HL-60 (cell line): Measurements from ENCODE around the gene URB2.

Experiments
- CTCF ChIP-seq: IDR thresholded peaks from one replicate; pipeline ENCODE4 v1.5.1; 2011; ENCODE audit warnings: low read length, control low read depth, inconsistent platforms; ENCODE audit not compliant: insufficient read depth
- POLR2AphosphoS5 ChIP-seq: IDR thresholded peaks from 2 replicates; pipeline ENCODE4 v1.6.1; 2012; ENCODE audit warnings: low read depth
- REST ChIP-seq: IDR thresholded peaks from 2 replicates; pipeline ENCODE4 v1.6.1; 2012; ENCODE audit warnings: low read depth; ENCODE audit not compliant: insufficient replicate concordance

- no peak for TF ChIP-seq CTCF
- no peak for TF ChIP-seq REST
- TF ChIP-seq POLR2AphosphoS5: no peak
These were observed 4.4 kb upstream of the URB2 start for GRCh38 chr1:229621663-229622062.
